NOMO-1 treated with DMSO at 0.1 percent for 48 hours (cell line): ENCODE data around the gene UBN1.

Experiments
- DNase-seq: peaks from one replicate; lab custom pipeline; 2025; ENCODE audit not compliant: unreplicated experiment; lab: John Stamatoyannopoulos, UW

Gene UBN1

DNA sequence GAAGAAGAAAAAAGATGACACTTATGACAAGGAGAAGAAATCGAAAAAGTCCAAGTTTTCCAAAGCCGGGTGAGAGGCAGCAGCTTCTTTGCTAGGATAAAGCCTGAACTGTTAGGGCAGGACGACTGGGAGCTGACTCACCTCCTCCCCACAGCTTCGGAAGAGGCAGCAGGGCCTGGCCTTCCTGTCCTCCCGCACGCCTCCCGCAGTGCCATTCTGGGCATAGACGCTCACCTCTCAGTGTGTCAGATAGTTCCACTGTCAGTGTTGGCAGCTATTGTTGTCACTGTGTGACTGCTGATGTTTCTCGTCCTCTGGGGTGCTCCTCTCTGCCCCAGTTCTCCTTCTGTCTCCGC lies 12.6 kb downstream of the UBN1 start:
- no peak for DNase-seq

- no peak for DNase-seq
Observed at GRCh38 chr16:4860727-4861342, 13.6 kb downstream of the UBN1 start.

GRCh38 chr16:4862639-4863038 lies 15.4 kb downstream of the UBN1 start:
- DNase-seq, result no peak

GRCh38 chr16:4864728-4865127 lies 17.4 kb downstream of the UBN1 start:
- DNase-seq, result no peak

GRCh38 chr16:4865231-4865860 lies 18.1 kb downstream of the UBN1 start:
- no peak for DNase-seq

DNA sequence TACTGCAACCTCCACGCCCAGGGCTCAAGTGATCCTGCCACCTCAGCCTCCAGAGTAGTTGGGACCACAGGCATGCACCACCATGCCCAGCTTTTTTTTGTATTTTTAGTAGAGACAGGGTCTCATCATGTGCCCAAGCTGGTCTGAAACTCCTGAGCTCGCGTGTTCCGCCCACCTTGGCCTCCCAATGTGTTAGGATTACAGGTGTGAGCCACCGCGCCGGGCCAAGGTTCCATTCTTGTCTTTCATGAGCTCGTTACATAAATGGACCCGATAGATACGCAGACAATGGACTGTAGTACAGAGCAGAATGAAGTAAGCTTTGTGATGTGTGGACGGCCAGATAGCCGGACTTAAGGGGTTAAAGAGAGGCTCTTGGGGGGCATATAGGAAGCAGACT lies 19.3 kb downstream of the UBN1 start:
- DNase-seq, result no peak

DNA sequence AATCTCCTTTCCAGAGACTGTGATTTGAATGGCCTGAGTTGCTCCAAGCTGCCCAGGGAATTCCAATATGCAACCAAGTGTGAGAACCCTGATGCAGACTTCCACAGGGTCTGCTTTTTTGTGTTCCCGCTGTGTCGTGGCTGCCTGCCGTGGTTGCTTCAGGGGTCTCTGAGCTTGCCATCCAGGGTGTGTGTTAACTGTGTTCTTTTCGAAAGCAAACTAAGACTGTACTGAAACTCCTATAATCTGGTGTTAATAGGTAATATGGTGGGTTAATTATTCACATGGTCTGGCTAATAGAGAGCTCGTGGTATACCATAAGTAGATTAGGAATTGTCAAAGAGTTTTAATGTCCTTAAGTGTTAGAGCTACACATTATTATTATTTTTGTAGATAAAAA lies 20.7 kb downstream of the UBN1 start:
- no peak for DNase-seq

- DNase-seq, result no peak
Observed at GRCh38 chr16:4868535-4868934, 21.3 kb downstream of the UBN1 start.

DNA sequence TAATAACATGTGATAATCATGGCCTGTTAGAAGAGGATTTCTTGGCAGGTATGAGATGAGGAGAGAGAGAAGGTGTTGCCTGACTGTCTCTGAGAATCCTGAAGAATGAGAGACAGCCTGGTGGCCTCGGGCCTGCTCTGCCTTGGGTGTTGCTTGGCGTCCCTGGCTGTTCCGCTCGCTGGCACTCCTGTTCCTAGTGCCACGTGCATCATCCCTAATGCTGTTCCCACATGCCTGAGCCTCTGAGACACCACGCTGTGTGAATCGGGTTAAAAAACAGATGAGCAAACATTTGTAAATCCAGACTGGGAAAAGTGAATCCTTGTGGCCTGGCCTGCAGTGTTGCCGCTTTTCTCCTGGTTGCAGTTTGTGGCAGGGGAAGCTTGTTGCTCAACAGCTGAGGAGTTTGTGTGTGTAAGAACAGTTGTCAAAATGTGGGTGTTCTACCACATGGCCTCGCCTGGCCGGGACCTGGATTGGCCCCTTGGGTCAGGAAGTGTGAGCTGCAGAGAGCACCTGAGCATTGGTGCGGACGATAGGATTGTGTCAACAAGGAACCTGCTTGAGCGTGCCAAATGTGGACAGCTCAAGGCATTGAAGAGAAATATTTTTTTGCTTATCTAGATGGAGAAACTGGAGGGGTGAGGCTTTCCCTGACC lies 22.0 kb downstream of the UBN1 start:
- no peak for DNase-seq

- no peak for DNase-seq
Observed at GRCh38 chr16:4870138-4870671, 22.9 kb downstream of the UBN1 start.

DNA sequence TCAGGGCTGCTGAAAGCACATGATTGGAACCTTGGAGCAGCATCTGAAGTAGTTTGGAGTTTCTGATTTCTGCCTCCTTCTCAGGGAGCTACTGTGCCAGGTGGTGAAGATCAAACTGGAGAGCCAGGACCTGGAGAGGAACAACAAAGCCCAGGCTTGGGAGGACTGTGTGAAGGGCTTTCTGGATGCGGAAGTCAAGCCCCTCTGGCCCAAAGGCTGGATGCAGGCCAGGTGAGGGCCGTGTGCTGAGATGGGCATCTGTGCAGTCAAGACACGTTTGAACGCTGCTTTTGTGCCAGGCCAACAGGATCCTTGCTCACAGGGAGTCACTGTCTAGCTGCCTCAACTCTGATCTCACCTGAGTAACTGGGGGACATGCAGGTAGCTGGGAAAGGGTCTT lies 23.8 kb downstream of the UBN1 start:
- DNase-seq, result no peak

DNA sequence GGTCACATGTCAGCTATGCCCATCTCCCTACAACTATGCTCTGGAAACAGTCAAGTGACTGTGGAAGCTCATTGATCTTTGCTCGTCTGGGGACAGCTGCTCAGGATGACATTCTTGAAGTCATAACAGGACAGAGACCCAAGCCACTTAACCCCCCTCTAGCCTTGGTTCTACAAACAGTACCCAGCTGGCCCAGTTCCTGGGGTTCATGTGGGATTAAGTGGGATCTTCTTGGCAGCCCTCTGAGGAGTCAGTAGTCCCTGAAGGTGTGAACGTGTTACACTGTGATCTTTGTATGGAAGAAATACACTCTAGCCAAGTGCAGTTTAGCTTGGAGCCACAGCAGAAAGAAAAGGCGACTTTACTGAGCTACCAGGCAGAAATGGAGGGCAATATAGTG lies 25.8 kb downstream of the UBN1 start:
- DNase-seq, result no peak

- DNase-seq, result no peak
Observed at GRCh38 chr16:4874666-4875065, 27.4 kb downstream of the UBN1 start.

DNA sequence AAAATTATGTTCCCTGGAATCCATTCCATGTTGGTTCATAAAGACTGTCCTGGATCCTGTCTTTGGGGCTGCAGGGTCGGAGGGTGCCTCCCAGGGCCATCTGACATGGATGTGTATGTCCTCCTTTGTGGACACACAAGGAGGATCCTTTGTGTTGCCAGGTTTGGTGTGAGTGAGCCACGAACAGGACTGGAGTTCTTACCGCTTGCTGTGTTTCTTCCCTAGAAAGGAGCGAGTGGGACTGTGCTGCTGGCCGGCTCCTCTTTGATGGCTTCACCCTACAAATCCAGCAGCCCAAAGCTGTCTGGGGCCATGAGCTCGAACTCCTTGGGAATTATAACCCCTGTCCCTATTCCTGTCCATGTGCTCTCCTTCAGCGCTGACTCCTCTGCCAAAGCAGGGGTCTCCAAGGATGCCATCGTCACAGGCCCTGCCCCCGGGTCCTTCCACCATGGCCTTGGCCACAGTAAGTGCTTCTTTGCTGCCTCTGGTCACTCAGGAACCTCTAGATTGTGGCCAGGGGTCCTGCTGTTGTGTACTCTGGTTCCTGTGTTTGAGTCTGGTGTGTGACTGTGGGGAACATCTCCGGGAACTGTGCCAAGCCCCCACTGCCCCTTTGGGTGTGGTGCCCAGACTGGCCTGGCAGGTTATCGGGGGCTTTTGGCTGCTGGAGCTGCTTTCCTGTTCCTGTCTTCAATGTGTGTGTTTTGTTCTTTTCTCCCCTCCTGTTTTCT lies 29.5 kb downstream of the UBN1 start:
- no peak for DNase-seq

GRCh38 chr16:4877380-4877685 lies 30.1 kb downstream of the UBN1 start:
- DNase-seq, result no peak

DNA sequence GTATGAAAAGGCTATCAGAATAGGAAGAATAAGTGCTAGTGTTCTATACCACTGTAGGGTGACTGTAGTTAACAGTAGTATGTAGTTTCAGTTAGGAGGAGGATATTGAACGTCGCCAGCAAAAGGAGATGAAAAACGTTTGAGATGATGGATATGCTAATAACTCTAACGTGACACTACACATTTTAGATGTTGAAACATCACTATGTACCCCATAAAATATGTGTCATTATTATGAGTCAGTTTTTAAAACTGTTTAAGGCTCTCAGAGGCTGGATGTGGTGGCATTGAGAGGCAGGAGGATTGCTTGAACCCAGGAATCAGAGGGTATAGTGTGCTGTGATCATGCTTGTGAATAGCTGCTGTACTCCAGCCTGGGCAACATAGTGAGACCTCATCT lies 31.8 kb downstream of the UBN1 start:
- DNase-seq, result no peak

DNA sequence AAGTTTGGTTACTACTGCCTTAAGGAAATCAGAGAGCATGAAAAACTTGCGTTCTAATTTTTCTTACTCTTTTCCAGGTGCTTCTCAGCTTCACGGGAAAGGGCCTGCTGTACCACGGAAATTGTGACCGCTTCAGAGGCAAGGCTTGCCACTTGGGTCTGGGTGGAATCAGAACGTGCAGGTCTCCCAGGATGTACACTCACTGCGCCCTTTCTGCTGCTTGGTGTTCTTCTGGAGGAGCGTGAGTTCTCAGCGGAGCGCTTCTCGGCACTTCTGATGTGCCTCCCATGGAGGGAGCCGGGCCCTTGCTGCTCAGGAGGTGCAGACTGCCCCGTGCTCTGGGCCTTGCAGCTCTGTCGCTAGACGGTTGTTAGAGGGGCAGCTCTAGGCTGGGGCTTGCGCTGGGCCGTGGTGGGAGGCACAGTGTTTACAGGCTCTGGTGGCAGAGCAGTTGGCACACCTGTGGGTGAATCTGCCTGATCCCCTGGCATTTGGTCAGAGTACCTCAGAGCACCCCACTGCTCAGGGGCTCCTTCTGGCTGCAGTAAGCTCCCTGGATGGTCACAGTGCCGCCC lies 32.8 kb downstream of the UBN1 start:
- no peak for DNase-seq

DNA sequence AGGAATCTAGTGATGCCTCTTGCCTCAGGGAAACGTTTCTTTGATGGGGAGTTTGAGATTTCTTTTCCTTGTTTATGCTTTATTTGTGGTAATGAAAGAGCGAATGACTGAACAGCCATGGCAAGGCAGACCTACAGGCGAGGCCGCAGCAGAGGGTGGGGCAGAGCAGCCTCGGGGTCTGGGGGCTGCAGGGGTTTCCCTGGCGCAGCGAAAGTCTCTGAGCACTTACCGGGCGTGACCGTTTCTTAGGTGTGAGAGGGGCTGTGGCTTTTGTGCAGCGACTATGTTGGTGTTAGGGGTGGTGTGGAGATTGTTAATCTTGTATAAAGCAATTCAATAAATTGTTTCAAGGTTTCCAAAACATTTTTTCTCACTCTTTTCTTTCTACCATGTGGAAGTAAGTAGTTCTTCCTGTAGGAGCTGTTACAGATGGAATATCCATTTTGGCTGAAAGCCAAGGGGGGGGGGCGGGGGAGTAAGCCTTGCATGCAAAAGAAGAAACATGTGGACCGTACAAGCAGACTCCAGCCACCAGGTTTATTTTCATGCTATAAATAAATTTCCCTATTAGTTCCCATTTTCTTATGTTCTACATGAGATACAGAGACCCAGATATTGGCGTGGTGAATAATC lies 34.8 kb downstream of the UBN1 start:
- no peak for DNase-seq

- DNase-seq, result no peak
Observed at GRCh38 chr16:4882633-4883285, 35.5 kb downstream of the UBN1 start.

DNA sequence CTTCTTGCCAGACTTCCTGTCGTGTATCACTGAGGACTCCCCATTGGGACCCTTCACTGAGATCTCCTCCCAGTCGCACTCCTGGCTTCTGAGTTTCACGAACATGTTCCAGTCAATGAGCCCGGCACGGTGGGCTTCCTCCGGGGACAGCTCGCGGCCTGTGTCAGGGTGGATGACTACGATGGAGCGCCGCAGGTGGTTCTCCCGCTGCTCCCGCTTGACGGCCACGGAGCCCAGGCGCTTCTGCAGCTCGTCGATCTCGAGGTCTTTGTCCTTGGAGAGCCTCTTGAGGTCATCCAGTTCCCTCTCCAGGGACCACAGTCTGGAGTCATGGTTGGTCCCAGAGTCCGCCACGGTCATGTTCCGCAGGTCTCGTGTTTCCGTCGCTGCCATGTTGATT lies 36.2 kb downstream of the UBN1 start:
- no peak for DNase-seq

DNA sequence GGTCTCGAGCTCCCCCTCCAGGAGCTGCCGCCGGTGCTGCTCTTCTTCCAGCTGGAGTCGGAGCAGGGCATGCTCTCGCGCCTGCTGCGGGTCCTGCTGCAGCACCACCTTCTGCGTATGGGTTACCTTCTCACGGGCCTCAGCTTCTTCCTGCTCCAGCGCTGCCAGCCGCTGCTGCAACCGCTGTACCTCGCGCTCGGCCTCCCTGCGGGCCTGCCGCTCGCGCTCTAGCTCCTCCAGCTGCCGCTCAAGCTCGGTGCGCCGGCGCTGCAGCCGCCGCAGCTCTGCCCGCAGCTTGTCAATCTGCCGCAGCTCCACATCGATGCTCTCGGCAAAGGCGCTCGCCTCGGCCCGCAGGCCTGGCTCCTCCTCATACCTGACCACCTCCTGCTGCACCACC lies 36.9 kb downstream of the UBN1 start:
- no peak for DNase-seq
